HepG2 (cell line): ENCODE measurements around the gene COL4A2. TPM values are rescaled to one million over a fixed set of nuclear protein-coding genes. Genes with fewer than 3 reads are reported as not detected.

Experiments
- ATAC-seq: fragments of 200-7000 bp; cut with Tn5 transposase; 3 replicates; pipeline ENCODE4 v1.9.1; 2020; ENCODE audit warnings: mild to moderate bottlenecking, moderate library complexity
- BruUV-seq: library from RNA; stranded (reverse); fragments of 400-500 nt; replicated peaks from 2 replicates; lab custom pipeline; 2021; lab: Mats Ljungman, UMichigan
- CTCF ChIA-PET: fragments of 300-600 bp; formaldehyde crosslinking; extraction: SDS; loops from one replicate; lab custom pipeline; 2021; ENCODE audit warnings: low total read pairs, inconsistent platforms, low intra/inter-chr PET ratio; lab: Yijun Ruan, JAX
- POLR2A ChIA-PET: fragments of 350-600 bp; sonication (Branson Sonifier 250); formaldehyde crosslinking; loops from one replicate; lab custom pipeline; 2020; ENCODE audit warnings: antibody characterized with exemption, inconsistent platforms; lab: Yijun Ruan, JAX
- DNase-seq: peaks from one replicate; pipeline ENCODE4 v3.0.0-alpha.2; 2015; ENCODE audit warnings: low spot score
- FAIRE-seq: peaks from 3 replicates; lab custom pipeline; 2011; peaks lifted over from hg19 to GRCh38; lab: Jason Lieb, UNC
- H2AFZ ChIP-seq: one replicate; pipeline ENCODE4 v1.6.1; 2011; ENCODE audit warnings: low read length, inconsistent platforms
- H3K27ac ChIP-seq: fragments of 300-600 bp; 3 replicates; pipeline ENCODE4 v1.8.0; 2011; ENCODE audit warnings: mixed run types, mild to moderate bottlenecking, mixed read lengths, low read length, inconsistent platforms; ENCODE audit not compliant: insufficient read depth; ENCODE audit errors: extremely low read length
- H3K27me3 ChIP-seq, 2 experiments: fragments of 200-600 bp in 1 of 2; 2 replicates in 1 of 2; 3 replicates in 1 of 2; pipeline versions ENCODE4 v1.6.0 to v1.8.0; 2011; ENCODE audit warnings: low read length in 2 of 2, mild to moderate bottlenecking in 2 of 2, moderate library complexity in 2 of 2, inconsistent platforms in 1 of 2; ENCODE audit not compliant: insufficient read depth in 2 of 2, control insufficient read depth in 1 of 2
- H3K36me3 ChIP-seq, 2 experiments: fragments of 200-600 bp in 1 of 2; replicated peaks in 1 of 2; 2 replicates in 1 of 2; 3 replicates in 1 of 2; pipeline versions ENCODE4 v1.5.1 to v1.8.0; 2011; ENCODE audit warnings: low read length in 2 of 2, inconsistent platforms in 1 of 2; ENCODE audit not compliant: insufficient read depth in 2 of 2, control insufficient read depth in 1 of 2
- H3K4me1 ChIP-seq: 2 replicates; pipeline ENCODE4 v1.5.1; 2012; ENCODE audit warnings: low read length, inconsistent platforms; ENCODE audit not compliant: insufficient read depth
- H3K4me2 ChIP-seq: 2 replicates; pipeline ENCODE4 v1.6.0; 2011; ENCODE audit warnings: low read depth, low read length, inconsistent platforms
- H3K4me3 ChIP-seq, 3 experiments: fragments of 200-600 bp in 1 of 3; sonication (generic), shearing (Covaris generic) in 1 of 3; replicated peaks in 1 of 3; 2 replicates each; pipeline ENCODE4 v1.5.1; 2011 to 2016; ENCODE audit warnings: low read length in 3 of 3, inconsistent platforms in 2 of 3, low read depth in 2 of 3, mild to moderate bottlenecking in 2 of 3, control low read depth in 1 of 3, mixed read lengths in 1 of 3; ENCODE audit not compliant: insufficient read depth in 1 of 3
- H3K79me2 ChIP-seq: one replicate; pipeline ENCODE4 v1.6.1; 2011; ENCODE audit warnings: low read length, inconsistent platforms; ENCODE audit not compliant: insufficient read depth
- H3K9ac ChIP-seq: 2 replicates; pipeline ENCODE4 v1.6.0; 2011; ENCODE audit warnings: mild to moderate bottlenecking, low read depth, low read length, inconsistent platforms; ENCODE audit not compliant: insufficient read depth
- H3K9me3 ChIP-seq: 2 replicates; pipeline ENCODE4 v1.5.1; 2012; ENCODE audit warnings: mild to moderate bottlenecking, low read length
- H4K20me1 ChIP-seq: 2 replicates; pipeline ENCODE4 v1.6.0; 2011; ENCODE audit warnings: inconsistent platforms, mild to moderate bottlenecking, low read length, moderate library complexity; ENCODE audit not compliant: insufficient read depth
- CENPBD1 ChIP-seq: sonication (generic); formaldehyde crosslinking; IDR thresholded peaks from 2 replicates; pipeline ENCODE4 v1.8.0; 2022; ENCODE audit warnings: missing genetic modification reagents, low read depth, mild to moderate bottlenecking, borderline replicate concordance
- DDIT3 ChIP-seq: sonication (generic); formaldehyde crosslinking; IDR thresholded peaks from 2 replicates; pipeline ENCODE4 v1.4.0; 2020; ENCODE audit warnings: mild to moderate bottlenecking, missing genetic modification reagents
- EED ChIP-seq: sonication (generic); formaldehyde crosslinking; IDR thresholded peaks from 2 replicates; pipeline ENCODE4 v1.5.0; 2020; ENCODE audit warnings: mild to moderate bottlenecking, missing genetic modification reagents
- FOXK2 ChIP-seq: fragments of 450-650 bp; IDR thresholded peaks from 2 replicates; pipeline ENCODE4 v1.6.1; 2016
- MXD4 ChIP-seq: IDR thresholded peaks from 2 replicates; pipeline ENCODE4 v1.6.1; 2016; ENCODE audit warnings: mild to moderate bottlenecking, missing biosample characterization, missing genetic modification reagents
- RAD21 ChIP-seq: fragments of 450-650 bp; formaldehyde crosslinking; IDR thresholded peaks from 2 replicates; pipeline ENCODE4 v1.5.0; 2020; ENCODE audit warnings: mild to moderate bottlenecking
- RARA ChIP-seq: IDR thresholded peaks from 2 replicates; pipeline ENCODE4 v1.6.1; 2016; ENCODE audit warnings: missing genetic modification reagents, missing compliant biosample characterization
- RXRB ChIP-seq: IDR thresholded peaks from 2 replicates; pipeline ENCODE4 v1.6.1; 2016; ENCODE audit warnings: borderline replicate concordance, missing genetic modification reagents, missing compliant biosample characterization
- SNAI1 ChIP-seq: sonication (generic); formaldehyde crosslinking; IDR thresholded peaks from 2 replicates; pipeline ENCODE4 v1.5.0; 2020; ENCODE audit warnings: mild to moderate bottlenecking, missing genetic modification reagents, borderline replicate concordance
- ZFP62 ChIP-seq: sonication (generic); formaldehyde crosslinking; IDR thresholded peaks from 2 replicates; pipeline ENCODE4 v1.4.0; 2020; ENCODE audit warnings: missing genetic modification reagents
- ZNF3 ChIP-seq: IDR thresholded peaks from 2 replicates; pipeline ENCODE4 v1.7.0; 2017; ENCODE audit warnings: inconsistent platforms
- ZNF547 ChIP-seq: sonication (generic); formaldehyde crosslinking; IDR thresholded peaks from 2 replicates; pipeline ENCODE4 v1.5.1; 2020; ENCODE audit warnings: mild to moderate bottlenecking, missing genetic modification reagents
- ZNF605 ChIP-seq: sonication (generic); formaldehyde crosslinking; IDR thresholded peaks from 2 replicates; pipeline ENCODE4 v1.8.0; 2022; ENCODE audit warnings: mild to moderate bottlenecking, missing genetic modification reagents
- WGBS: methylation state at CpG from one replicate; pipeline ENCODE4 v1.1.6; 2017; ENCODE audit warnings: low lambda C conversion rate; 5-methylcytosine and 5-hydroxymethylcytosine counted together
- in situ Hi-C: cut with HindIII; loops from 2 replicates; pipeline ENCODE4 v1.10.0; 2017; ENCODE audit warnings: low pct_unique_long_range_greater_than_20kb; ENCODE audit not compliant: extremely low pct_ligation_motif_present
- intact Hi-C: fragments of 100-400 bp; cut with micrococcal nuclease; formaldehyde crosslinking; loops from one replicate; pipeline ENCODE4 v1.10.0; 2022; ENCODE audit not compliant: unreplicated experiment
- polyA plus RNA-seq, 8 experiments: library from polyadenylated mRNA; depleted of rRNA in 3 of 8; stranded (reverse) in 7 of 8; unstranded in 1 of 8; fragments of >200 nt; fragmentation: Illumina TruSeq in 4 of 8; extraction: Trizol in 4 of 8; gene quantifications; 2 replicates each; pipeline versions ENCODE4 v1.2.1 to v1.2.3, GENCODE V29; 2011 to 2016; ENCODE audit warnings: low read depth in 4 of 8, missing spikeins in 1 of 8, mixed read lengths in 1 of 8; ENCODE audit not compliant: insufficient read depth in 1 of 8
- total RNA-seq, 5 experiments: library from RNA; depleted of rRNA; stranded (reverse); fragments of >200 nt; fragmentation: Illumina TruSeq; extraction: Trizol; gene quantifications; 2 replicates each; pipeline ENCODE4 v1.2.3, GENCODE V29; 2016; ENCODE audit warnings: low read depth in 1 of 5
- TF ChIP-seq, protein P1 (sequence below): fragments of 450-650 bp; IDR thresholded peaks from 2 replicates; pipeline ENCODE4 v1.6.1; 2017; ENCODE audit warnings: mild to moderate bottlenecking
- TF ChIP-seq, protein P2 (sequence below): sonication (generic); formaldehyde crosslinking; IDR thresholded peaks from 2 replicates; pipeline ENCODE4 v1.8.0; 2022; ENCODE audit warnings: mild to moderate bottlenecking, missing genetic modification reagents, moderate library complexity
- TF ChIP-seq, protein P3 (sequence below): sonication (generic); formaldehyde crosslinking; IDR thresholded peaks from 2 replicates; pipeline ENCODE4 v1.8.0; 2022; ENCODE audit warnings: mild to moderate bottlenecking, missing genetic modification reagents
- TF ChIP-seq, protein P4 (sequence below): sonication (generic); formaldehyde crosslinking; IDR thresholded peaks from 2 replicates; pipeline ENCODE4 v1.4.0; 2020; ENCODE audit warnings: missing genetic modification reagents

The COL4A2 gene
- total and polyA plus RNA-seq, 2 of the 13 experiments (the other 11 are each of a cell fraction or from before 2014, with no cell fraction given), result 0.22 to 1.9 TPM

GRCh38 chr13:110428313-110428712 is 121.2 kb downstream of the COL4A2 start:
- no peak overlapping the region for H3K27ac ChIP-seq
- H2AFZ ChIP-seq, result no peak overlapping the region
- in situ Hi-C loops (no loop called here), intact Hi-C loops (no loop called here)
- H3K79me2 ChIP-seq, result no peaks in the 10 kb centered on the region
- H3K4me2 ChIP-seq, result no peak overlapping the region
- no peaks in the 10 kb centered on the region for H4K20me1 ChIP-seq
- H3K27me3 ChIP-seq, result peaks cover 3 to 38% of the 10 kb centered on the region in 2 experiments; a peak in 4 of 5 replicates
- CTCF ChIA-PET, result no interaction called here
- ATAC-seq (no peak), FAIRE-seq (no peak), DNase-seq (no peak)
- WGBS, result 32% methylated on average over 12 of the region's 13 CpGs
- no TSS peak for BruUV-seq
- H3K9ac ChIP-seq, result no peak overlapping the region
- POLR2A ChIA-PET, result no interaction called here
- H3K9me3 ChIP-seq, result no peaks in the 10 kb centered on the region
- H3K4me1 ChIP-seq, result no peaks in the 10 kb centered on the region
- no peaks in the 10 kb centered on the region for H3K36me3 ChIP-seq
- no peak overlapping the region for H3K4me3 ChIP-seq
- no peak for TF ChIP-seq EED (CRISPR knock-in tag)
- TF ChIP-seq RAD21 (CRISPR knock-in tag), result no peak
- no peak for TF ChIP-seq RARA (CRISPR knock-in tag)
- no peak for TF ChIP-seq ZNF3
- TF ChIP-seq, protein P1, sequence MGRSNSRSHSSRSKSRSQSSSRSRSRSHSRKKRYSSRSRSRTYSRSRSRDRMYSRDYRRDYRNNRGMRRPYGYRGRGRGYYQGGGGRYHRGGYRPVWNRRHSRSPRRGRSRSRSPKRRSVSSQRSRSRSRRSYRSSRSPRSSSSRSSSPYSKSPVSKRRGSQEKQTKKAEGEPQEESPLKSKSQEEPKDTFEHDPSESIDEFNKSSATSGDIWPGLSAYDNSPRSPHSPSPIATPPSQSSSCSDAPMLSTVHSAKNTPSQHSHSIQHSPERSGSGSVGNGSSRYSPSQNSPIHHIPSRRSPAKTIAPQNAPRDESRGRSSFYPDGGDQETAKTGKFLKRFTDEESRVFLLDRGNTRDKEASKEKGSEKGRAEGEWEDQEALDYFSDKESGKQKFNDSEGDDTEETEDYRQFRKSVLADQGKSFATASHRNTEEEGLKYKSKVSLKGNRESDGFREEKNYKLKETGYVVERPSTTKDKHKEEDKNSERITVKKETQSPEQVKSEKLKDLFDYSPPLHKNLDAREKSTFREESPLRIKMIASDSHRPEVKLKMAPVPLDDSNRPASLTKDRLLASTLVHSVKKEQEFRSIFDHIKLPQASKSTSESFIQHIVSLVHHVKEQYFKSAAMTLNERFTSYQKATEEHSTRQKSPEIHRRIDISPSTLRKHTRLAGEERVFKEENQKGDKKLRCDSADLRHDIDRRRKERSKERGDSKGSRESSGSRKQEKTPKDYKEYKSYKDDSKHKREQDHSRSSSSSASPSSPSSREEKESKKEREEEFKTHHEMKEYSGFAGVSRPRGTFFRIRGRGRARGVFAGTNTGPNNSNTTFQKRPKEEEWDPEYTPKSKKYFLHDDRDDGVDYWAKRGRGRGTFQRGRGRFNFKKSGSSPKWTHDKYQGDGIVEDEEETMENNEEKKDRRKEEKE, result no peak
- no peak for TF ChIP-seq ZNF547
- TF ChIP-seq, protein P2, sequence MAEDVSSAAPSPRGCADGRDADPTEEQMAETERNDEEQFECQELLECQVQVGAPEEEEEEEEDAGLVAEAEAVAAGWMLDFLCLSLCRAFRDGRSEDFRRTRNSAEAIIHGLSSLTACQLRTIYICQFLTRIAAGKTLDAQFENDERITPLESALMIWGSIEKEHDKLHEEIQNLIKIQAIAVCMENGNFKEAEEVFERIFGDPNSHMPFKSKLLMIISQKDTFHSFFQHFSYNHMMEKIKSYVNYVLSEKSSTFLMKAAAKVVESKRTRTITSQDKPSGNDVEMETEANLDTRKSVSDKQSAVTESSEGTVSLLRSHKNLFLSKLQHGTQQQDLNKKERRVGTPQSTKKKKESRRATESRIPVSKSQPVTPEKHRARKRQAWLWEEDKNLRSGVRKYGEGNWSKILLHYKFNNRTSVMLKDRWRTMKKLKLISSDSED (CRISPR knock-in tag), result no peak
- no peak for TF ChIP-seq CENPBD1 (CRISPR knock-in tag)
- TF ChIP-seq, protein P3, sequence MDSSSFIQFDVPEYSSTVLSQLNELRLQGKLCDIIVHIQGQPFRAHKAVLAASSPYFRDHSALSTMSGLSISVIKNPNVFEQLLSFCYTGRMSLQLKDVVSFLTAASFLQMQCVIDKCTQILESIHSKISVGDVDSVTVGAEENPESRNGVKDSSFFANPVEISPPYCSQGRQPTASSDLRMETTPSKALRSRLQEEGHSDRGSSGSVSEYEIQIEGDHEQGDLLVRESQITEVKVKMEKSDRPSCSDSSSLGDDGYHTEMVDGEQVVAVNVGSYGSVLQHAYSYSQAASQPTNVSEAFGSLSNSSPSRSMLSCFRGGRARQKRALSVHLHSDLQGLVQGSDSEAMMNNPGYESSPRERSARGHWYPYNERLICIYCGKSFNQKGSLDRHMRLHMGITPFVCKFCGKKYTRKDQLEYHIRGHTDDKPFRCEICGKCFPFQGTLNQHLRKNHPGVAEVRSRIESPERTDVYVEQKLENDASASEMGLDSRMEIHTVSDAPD (CRISPR knock-in tag), result no peak
- TF ChIP-seq SNAI1 (CRISPR knock-in tag), result no peak
- no peak for TF ChIP-seq ZNF605 (CRISPR knock-in tag)
- TF ChIP-seq FOXK2, result no peak
- no peak for TF ChIP-seq ZFP62 (CRISPR knock-in tag)
- TF ChIP-seq MXD4 (CRISPR knock-in tag), result no peak
- TF ChIP-seq, protein P4, sequence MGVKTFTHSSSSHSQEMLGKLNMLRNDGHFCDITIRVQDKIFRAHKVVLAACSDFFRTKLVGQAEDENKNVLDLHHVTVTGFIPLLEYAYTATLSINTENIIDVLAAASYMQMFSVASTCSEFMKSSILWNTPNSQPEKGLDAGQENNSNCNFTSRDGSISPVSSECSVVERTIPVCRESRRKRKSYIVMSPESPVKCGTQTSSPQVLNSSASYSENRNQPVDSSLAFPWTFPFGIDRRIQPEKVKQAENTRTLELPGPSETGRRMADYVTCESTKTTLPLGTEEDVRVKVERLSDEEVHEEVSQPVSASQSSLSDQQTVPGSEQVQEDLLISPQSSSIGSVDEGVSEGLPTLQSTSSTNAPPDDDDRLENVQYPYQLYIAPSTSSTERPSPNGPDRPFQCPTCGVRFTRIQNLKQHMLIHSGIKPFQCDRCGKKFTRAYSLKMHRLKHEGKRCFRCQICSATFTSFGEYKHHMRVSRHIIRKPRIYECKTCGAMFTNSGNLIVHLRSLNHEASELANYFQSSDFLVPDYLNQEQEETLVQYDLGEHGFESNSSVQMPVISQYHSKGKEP (CRISPR knock-in tag), result no peak
- no peak for TF ChIP-seq RXRB (CRISPR knock-in tag)
- TF ChIP-seq DDIT3 (CRISPR knock-in tag), result no peak
